NB4 (cell line): ENCODE results near the gene MCRIP1.

Experiments used
- DNase-seq: peaks from one replicate; pipeline ENCODE4 v3.0.0; 2010; ENCODE audit warnings: low read depth
- H3K4me3 ChIP-seq: one replicate; pipeline ENCODE4 v1.5.1; 2011; ENCODE audit warnings: mild to moderate bottlenecking, low read depth, low read length, moderate library complexity
- MYC ChIP-seq: IDR thresholded peaks from 2 replicates; pipeline ENCODE4 v1.6.1; 2011; ENCODE audit warnings: low read depth, low read length
- POLR2A ChIP-seq: IDR thresholded peaks from 2 replicates; pipeline ENCODE4 v1.6.1; 2011; ENCODE audit warnings: mild to moderate bottlenecking; ENCODE audit not compliant: insufficient read length; ENCODE audit errors: extremely low read depth
- TF ChIP-seq, protein P1 (sequence below): IDR thresholded peaks from 2 replicates; pipeline ENCODE4 v1.6.1; 2011; ENCODE audit warnings: low read depth, low read length
- TF ChIP-seq, protein P2 (sequence below): IDR thresholded peaks from one replicate; pipeline ENCODE4 v1.5.1; 2012; ENCODE audit warnings: low read depth, low read length

The MCRIP1 gene

DNA sequence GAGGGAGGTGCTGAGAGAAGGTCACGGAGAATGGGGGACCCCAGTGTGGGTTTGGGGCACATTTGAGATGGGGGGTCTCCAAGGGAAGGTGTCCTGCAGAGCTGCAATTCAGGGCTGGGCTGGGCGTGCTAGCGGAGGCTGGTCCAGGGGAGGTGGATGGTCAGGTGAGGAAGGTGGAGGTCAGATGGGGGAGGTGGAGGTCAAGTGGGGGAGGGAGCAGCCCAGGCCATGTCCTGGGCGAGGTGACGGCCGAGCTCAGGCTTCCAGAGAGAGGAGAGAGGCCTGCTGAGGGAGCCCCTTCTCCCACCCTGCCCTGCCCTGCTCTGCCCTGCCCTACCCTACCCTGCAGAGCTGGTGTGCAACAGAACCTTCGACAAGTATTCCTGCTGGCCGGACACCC, 22.6 kb downstream of the MCRIP1 start:
- no peak overlapping the region for H3K4me3 ChIP-seq
- TF ChIP-seq POLR2A (no peak), MYC (no peak)
- TF ChIP-seq, protein P1, sequence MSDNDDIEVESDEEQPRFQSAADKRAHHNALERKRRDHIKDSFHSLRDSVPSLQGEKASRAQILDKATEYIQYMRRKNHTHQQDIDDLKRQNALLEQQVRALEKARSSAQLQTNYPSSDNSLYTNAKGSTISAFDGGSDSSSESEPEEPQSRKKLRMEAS, result no peak
- TF ChIP-seq, protein P2, sequence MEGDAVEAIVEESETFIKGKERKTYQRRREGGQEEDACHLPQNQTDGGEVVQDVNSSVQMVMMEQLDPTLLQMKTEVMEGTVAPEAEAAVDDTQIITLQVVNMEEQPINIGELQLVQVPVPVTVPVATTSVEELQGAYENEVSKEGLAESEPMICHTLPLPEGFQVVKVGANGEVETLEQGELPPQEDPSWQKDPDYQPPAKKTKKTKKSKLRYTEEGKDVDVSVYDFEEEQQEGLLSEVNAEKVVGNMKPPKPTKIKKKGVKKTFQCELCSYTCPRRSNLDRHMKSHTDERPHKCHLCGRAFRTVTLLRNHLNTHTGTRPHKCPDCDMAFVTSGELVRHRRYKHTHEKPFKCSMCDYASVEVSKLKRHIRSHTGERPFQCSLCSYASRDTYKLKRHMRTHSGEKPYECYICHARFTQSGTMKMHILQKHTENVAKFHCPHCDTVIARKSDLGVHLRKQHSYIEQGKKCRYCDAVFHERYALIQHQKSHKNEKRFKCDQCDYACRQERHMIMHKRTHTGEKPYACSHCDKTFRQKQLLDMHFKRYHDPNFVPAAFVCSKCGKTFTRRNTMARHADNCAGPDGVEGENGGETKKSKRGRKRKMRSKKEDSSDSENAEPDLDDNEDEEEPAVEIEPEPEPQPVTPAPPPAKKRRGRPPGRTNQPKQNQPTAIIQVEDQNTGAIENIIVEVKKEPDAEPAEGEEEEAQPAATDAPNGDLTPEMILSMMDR, result no peak
- no peak for DNase-seq

DNA sequence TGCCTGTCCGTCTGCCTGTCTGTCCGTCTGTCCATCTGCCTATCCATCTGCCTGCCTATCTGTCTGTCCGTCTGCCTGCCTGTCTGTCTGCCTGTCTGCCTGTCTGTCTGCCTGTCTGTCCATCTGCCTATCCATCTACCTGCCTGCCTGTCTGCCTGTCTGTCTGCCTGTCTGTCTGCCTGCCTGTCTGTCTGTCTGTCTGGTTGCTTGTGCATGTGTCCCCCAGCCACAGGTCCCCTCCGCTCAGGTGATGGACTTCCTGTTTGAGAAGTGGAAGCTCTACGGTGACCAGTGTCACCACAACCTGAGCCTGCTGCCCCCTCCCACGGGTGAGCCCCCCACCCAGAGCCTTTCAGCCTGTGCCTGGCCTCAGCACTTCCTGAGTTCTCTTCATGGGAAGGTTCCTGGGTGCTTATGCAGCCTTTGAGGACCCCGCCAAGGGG, 23.5 kb downstream of the MCRIP1 start:
- DNase-seq, result no peak
- H3K4me3 ChIP-seq, result no peak overlapping the region
- TF ChIP-seq, protein P1, result no peak
- TF ChIP-seq POLR2A (no peak), MYC (no peak)
- TF ChIP-seq, protein P2, result no peak

DNA sequence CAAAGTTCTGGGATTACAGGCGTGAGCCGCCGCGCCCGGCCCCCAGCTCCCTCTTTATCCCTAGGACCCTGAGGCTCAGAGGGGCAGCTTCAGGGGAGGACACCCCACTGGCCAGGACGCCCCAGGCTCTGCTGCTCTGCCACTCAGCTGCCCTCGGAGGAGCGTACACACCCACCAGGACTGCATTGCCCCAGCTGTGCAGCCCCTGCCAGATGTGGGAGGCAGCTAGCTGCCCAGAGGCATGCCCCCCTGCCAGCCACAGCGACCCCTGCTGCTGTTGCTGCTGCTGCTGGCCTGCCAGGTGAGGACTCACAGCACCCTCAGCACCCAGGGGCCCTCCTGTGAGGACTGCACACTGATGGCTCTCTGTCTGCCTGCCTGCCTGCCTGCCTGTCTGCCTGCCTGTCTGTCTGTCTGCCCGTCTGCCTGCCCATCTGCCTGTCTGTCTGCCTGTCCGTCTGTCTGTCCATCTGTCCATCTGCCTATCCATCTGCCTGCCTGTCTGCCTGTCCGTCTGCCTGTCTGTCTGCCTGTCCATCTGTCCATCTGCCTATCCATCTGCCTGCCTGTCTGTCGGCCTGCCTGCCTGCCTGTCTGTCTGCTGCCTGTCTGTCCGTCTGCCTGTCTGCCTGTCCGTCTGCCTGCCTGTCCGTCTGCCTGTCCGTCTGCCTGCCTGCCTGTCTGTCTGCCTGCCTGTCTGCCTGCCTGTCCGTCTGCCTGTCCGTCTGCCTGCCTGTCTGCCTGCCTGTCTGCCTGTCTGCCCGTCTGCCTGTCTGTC, 24.1 kb downstream of the MCRIP1 start:
- H3K4me3 ChIP-seq, result no peak overlapping the region
- DNase-seq, result no peak
- TF ChIP-seq, protein P1, result no peak
- TF ChIP-seq POLR2A (no peak), MYC (no peak)
- TF ChIP-seq, protein P2, result no peak

DNA sequence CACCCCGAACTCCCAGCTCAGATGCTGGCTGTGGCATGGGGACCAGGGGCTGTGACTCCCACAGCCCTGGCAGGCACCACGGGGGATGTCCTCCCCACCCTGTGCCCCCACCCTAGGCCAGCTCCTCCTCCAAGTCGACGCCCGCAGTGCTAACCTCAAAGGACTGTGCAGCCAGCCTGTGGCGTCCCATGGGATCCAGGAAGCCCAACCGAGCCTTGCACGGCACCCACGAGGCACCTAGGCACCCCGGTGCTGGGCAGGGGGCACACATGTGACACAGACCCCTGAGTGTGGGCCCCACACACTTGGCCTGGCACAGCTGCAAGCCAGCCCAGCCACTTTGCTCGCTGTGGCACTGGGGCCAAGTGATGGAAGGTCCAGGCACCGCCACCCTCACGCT, 25.3 kb downstream of the MCRIP1 start:
- no peak overlapping the region for H3K4me3 ChIP-seq
- TF ChIP-seq, protein P2, result no peak
- TF ChIP-seq MYC, result no peak
- TF ChIP-seq, protein P1, result 0 out of 2 replicates have a peak, but pooled peaks have one; percentile 15
- no peak for TF ChIP-seq POLR2A
- peak; percentile 78 for DNase-seq

DNA sequence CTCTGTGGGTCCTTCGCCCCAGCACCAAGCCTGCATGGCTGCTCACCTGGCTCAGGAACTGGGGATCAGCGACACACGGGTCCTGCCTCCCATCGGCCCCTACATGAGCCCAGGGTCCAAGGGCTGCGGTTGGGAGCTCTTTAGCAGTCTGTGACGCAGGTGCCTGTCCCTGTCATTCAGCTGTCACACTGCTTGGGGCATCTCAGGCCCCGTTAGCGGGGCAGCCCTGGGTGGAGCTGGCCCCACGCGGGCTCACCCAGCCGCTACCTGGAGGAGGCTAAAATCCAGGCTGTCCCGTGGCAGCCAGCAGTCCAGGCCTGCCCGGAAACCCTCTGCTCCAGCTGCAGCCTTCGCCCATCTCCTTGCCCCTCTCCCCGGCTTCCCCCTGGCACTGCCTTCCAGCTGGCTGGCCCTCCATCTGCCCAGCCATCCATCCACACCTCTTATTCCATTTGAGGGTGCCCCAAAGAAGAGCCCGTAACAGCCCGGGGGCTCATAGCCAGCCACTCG, 25.8 kb downstream of the MCRIP1 start:
- no peak for DNase-seq
- no peak overlapping the region for H3K4me3 ChIP-seq
- TF ChIP-seq, protein P1, result no peak
- TF ChIP-seq, protein P2, result no peak
- TF ChIP-seq POLR2A, result no peak
- no peak for TF ChIP-seq MYC
